Measurements from ENCODE around the gene ITFG2.
A peak's percentile ranks its signal among the peaks of the same experiment; 100 is the strongest.
"Not testable (repeated sequence)": the region's sequence is repeated elsewhere in the genome, so short reads cannot be mapped to it uniquely, and the experiment has no call there.

Gene ITFG2

DNA sequence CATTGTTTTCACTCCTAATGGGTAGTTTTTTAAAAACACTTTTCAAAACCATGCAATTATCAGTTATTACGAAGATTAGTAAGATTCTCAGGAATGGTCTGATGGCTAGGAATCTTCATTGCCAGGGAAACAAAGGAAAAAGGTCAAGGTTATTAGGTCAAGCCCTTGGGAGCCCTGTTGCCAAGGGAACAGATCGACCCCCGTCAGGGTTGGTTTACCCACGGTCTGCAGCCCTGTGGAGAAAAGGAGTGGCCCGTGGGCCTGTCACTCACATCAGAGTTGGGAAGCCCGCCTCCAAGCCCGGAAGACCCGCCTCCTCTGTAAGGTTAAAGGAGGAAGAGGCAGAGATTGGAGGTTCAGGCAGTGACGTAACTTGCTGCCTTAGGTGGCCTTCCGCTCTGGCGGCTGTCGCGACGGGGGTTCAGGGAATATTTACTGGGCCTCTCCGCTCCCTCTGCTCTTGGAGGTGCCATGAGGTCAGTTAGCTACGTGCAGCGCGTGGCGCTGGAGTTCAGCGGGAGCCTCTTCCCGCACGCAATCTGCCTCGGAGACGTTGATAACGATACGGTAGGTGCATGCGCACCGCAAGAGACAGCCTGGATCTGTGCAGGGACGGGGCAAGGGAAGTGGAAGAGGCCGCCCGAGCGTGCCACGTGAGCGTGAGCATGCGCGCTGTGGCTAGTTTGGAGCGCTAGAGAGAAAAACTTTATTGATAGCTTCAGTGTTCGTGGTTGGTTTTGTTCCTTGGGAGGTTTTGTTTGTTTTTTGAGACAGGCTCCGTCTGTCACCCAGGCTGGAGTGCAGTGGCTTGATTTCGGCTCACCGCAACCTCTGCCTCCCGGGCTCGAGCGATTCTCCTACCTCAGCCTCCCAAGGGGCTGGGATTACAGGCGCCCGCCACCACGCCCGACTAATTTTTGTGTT, at the start of gene ITFG2:
Gene ITFG2, plus strand, starts transcription at position 379 of the 924 bp plus-strand sequence. Its CDS starts 93 bp downstream, at position 472.
- peak; percentile 98 for DNase-seq

DNA sequence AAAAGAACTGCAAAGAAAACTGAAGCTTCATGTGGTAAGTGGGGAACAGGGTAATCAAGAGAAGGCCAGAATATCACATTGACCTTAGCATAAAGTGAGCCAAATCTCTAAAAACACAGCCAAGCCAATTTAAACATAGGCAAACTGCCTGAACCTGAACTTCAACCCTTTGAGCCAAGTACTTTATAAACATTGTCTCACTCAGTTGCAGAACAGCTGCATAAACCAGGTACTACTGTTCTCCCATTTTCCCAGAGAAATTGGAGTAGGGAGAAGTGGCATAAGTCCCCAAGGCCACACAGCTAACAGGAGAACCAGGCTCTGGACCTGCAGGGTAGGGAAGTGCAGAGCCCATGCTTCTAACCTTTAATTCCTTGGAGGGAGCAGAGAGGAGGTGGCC, 48.1 kb upstream of the ITFG2 start:
- no peak for DNase-seq

DNA sequence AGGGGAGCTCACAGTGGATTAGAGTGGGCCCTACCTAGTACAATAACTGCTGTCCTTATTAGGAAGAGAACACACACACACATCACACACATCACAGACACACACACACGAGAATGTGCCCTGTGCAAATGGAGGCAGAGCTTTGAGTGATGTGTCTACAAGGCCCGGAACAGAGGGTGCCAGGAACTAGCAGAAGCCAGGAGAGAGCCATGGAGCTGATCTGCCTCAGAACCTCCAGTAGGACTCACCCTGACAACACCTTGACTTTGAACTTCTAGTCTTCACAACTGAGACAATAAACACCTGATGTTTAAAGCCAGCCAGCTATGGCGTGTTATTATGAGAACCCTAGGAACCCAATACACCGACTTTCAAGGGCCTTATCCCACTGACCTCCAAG, 47.4 kb upstream of the ITFG2 start:
- no peak for DNase-seq

DNA sequence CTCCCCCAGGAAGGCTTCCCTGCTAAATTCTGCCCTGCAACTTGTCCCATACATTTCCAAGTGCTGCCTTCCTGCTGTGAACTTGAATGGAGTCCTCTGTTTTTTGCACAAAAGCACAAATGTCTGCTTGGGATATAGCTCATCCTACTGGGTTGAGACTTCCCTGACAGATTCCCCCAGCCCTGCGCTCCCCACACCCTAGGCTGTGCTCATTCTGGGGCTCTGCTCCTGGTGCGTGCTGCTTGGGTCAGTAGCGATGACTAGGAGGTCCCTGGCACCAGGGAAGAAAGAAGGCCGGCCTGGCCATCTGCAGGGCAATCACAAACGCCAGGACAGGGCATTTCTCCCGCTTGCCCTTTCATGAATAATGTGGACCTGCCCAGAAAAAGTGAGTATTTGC, 46.9 kb upstream of the ITFG2 start:
- DNase-seq, result no peak

DNA sequence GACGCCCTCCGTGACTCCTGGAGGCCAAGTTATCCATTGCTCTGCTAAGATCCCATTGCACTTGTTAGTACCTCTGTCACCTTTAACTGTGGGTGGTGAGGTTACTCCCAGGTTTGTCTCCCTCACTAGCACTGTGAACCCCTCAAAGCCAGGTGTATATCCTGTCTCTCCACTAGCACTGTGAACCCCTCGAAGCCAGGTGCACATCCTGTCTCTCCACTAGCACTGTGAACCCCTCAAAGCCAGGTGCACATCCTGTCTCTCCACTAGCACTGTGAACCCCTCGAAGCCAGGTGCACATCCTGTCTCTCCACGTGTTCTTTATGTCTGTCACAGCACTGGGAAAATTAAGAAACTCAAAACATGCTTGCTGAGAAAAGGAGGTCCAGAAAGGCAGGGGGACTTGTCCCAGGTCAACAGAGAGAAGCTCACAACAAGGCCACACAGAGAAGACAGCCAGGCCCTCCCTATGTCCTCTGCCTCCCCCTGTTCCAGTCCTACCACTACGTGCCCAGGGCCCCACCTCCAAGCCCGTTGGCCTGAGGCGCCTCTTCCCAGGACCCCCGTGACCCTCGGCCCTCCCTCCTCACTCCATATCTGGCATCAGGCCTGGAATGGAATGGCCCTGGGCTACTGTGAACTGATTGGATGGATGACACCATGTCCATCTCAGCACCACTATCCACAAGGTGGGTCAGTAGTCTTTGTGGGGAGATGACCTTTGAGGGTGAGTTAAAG, 44.1 kb upstream of the ITFG2 start:
- DNase-seq, result no peak

DNA sequence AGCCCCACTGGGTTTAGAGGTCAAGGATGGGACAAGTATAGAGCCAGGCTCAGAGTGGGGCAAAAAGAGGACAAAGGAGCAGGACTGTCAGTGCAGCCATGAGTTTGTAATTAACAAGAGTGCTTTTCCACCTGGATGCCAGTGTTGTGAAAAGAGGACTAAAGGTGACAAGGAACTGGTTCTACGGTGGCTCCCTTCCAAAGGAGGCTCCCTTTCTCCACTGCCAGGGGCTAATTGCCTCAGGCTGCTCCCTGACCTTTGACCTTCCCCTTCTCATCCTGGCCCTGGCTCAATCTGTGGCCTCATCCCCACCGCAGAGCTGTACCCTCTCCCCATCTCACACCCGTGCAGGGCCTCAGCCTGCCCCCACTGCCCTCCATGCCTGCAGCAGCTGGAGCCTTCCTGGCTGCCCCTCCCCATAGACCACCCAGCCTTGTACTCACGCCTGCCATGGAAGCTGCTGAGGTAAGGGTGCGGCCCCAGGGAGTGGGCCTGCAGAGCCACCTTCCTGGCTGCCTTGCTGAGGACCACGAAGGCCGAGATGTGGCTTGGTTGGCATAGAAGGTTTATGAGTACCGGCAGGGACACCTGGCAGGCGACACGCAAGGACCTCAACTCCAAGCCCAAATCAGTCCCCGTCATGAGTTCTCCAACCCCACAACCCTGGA, 42.5 kb upstream of the ITFG2 start:
- no peak for DNase-seq

DNA sequence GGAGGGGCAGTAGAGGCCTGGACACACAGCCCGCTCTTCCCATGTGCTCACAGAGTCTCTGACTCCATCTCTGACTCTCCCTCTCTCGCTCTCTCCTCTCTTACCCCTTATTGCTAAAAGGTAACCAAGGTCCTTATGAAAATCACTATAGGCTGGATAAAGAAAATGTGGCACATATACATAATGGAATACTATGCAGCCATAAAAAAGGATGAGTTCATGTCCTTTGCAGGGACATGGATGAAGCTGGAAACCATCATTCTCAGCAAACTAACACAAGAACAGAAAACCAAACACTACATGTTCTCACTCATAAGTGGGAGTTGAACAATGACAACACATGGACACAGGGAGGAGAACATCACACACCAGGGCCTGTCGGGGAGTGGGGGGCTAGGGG, 41.9 kb upstream of the ITFG2 start:
- not testable (repeated sequence) for DNase-seq

DNA sequence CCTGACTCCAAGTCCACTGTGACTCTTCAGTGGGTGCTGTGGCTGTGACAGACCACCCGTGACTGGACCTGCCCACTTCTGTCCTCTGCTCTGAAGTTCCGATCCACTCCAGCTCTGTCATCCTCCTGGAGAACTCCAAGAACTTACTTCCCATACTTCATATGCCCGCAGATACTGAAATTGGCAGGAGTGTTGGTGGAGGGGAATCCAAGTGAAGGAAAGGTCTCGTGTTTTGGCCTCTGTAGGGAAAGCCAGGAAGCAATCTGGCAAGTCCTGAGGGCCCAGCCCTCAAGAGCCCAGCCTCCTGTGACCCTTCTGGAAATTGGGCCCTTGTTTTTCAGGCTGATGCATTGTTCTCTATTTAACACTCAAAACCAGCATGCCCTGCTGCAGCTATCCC, 40.1 kb upstream of the ITFG2 start:
- DNase-seq, result no peak

DNA sequence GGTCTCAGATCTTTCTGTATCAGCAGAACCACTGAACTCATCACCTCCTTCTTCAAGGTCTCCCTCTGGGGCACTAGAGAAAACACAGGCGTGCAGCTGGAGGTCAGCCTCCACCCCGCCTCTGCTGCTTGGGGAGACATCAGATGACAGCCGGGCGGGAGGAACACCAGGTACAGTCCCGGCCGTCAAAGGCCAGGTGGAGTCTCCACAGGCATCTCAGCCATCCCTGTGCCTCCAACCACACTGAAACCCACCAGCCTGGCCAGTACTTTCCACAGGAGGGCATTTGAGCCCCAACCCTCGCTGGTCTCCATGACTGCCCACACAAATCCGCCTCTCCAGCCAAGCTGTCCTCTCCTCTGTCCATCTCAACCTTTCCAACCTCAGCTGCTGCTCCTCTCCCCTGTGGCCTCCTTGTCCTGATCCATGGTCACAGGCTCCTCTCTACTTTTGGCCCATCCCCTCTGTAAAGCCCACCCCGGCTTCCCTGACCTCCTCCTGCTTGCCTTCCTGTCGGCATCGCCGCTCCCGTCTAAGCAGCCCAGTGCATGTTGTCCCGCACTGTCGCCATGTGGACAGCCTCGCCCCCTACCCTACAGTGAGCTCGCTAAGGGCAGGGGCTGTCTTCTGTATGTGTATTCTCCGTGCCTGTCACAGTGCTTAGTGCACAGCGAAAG, 39.1 kb upstream of the ITFG2 start:
- DNase-seq, result no peak

DNA sequence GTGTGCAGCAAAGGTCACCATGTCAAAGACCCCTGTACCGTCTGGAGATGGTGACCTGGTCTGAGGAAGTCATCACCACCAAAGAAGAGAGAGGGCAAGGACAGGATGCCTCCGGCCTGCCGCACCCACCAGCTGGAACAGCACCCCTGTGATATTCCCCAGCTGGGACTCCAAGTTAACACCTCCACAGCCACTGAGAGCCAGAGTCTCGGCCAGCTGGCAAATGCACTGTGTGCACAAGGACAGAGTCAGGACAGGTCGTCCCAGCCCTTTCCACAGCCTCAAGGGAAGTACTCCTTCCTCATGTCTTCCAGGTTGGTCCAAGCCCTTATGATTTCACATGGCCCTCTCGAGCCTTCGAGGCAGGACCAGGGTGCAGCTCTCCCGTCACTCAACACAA, 37.0 kb upstream of the ITFG2 start:
- DNase-seq, result no peak

DNA sequence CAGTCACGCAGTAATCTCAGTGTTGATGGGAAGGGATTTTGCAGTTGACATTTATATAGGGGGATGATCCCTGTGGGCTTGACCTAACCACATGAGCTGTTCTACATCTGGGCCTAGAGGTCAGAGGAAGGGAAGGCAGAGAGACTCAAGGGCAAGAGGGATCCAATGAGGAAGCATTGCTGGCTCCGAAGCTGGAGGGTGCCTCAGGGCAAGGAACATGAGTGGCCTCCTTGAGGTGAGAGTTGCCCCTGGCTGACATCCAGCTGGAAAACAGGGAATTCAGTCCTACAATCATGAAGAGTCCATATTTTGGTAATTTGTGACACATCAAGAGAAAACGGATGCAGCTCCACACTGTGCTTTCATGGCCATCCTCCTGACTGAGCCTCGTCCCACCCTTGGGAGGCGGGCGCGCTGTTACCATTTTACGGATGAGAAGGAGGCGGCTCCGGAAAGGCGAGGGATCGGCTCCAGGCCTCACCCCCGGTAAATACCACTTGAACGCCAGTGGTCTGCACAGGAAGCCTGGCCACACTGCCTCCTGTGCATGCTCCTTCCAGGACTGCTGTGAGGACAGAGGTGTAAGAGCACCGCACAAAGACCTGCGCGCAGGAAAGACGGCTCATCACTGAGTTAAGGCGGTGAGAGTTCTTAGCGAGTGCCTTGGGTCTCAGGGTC, 36.2 kb upstream of the ITFG2 start:
- no peak for DNase-seq

DNA sequence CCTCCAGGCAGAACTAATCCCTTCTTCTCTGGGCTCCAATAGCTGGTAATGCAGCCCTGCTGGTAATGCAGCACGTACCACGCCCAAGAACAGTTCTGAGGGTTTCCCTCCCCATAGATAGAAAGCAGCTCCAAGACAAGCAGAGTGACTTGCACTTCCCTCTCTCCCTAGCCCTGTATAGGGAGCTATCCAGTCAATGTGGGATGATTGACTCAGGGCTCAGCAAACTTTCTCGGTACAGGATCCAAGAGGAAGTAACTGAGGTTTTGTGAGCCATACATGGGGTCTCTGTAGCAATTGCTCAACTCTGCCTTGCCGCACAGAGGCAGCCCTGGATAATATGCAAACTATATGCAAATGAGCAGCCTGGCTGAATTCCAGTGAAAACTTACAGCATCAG, 33.2 kb upstream of the ITFG2 start:
- no peak for DNase-seq

DNA sequence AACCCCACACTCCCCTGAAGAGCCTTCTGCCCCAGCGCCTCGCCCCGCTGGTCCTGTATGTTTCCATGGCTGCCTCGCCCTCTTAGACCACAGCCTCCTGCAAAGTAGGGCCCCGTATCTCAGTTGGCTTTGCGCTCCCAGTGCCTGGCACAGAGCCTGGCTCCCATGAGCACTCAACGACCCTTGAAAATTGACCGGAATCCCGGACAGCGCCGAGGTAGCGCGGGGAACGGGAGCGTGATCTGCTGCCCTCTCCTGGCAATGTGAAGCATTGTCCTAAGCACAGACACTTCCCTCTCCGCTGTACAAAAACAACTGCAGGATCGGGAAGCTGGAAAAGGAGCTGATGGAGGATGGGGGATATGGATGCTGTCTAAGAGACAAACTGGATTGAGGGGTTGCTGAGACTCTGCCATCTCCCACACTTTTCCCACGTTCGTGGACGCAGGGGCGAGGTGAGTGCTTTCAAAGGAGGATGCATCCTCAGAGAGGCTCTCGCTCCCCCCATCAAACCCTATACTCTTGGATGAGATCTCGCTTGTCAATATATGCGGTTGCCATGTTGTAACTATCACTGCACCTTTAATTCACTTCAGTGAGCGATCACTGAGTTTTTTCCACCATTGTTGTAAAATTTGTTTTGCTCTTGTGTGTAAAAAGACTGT, 28.4 kb upstream of the ITFG2 start:
- DNase-seq, result peak; percentile 47

DNA sequence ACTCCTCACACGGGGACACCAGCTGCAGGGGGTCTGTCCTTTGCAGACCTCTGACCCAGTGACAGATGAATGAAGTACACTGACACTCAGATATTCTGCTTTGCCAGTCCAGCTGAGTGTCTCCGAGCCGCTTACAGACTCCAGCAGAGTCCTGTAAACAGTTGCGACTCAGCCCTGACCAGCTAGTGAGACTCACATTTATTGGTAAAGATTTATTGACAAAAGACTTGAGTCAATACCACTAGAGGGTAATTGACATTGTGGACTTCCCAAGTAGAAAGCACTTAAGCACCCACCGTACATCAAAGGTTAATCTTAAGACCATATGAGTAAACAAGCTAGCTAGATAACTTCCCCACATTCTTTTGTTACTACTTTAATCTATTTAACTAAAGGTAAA, 27.5 kb upstream of the ITFG2 start:
- peak; percentile 56 for DNase-seq

DNA sequence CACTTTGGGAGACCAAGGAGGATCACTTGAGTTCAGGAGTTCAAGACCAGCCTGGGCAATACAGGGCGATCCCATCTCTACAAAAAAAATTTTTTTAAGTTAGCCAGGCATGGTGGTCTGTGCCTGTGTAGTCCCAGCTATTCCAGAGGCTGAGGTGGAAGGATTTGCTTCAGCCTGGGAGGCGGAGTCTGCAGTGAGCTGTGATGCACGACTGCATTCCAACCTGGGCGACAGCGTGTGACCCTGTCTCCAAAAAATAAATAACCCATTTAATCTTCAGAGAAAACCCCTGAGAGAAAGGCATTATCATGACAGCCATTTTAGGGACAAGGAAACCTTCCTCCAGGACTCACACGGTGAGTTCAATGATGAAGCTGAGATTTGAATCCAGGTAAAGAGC, 21.4 kb upstream of the ITFG2 start:
- DNase-seq, result no peak

DNA sequence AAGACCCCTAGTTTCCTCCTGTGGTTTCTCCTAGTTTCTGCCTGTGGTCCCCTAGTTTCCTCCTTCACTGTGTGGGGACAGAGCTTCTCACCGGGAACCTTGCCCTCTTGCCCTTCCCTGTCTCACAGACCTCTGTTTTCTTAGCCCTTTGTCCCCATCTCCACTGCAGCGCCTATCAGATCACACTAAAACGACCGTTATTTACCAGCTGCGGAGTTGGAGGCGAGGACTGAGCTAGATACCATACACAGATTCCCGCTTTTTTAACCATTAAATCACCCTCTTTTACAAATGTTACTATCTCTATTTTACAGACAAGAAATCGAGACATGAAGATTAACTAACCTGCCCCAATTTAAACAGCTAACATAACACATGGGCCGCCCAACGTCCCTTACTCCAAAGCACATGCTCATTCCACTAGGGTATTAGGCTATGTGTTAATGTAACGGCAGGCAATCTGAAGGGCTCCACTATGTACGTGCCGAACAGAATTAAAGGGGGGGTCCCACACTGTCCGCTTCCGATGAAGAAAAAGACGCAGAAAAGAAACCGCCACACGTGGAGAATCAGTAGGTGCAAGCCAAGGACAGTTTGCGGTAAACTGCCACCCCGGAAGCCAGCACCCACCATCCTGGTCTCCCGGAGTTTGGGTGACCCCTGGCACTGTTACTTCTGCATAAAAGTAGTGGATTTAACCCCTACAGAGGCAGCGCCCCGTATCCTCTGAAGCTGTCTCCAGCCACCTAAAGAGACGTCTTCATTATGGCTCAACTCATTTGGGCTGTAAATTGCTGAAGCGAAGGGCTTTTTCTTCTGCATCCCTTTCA, 19.6 kb upstream of the ITFG2 start:
- no peak for DNase-seq

DNA sequence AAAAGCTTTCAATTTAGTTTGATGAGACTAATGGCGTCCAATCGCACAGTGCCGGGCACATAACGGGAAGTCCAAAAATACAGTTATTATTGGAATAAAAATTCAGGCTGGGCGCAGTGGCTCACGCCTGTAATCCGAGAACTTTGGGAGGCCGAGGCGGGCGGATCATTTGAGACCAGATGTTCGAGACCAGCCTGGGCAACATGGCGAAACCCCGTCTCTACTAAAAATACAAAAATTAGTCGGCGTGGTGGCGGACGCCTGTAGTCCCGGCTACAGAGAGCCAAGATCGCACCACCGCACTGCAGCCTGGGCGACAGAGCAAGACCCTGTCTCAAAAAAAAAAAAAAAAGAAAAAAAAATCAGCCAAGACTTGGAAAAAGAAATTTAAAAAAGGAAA, 18.9 kb upstream of the ITFG2 start:
- no peak for DNase-seq

DNA sequence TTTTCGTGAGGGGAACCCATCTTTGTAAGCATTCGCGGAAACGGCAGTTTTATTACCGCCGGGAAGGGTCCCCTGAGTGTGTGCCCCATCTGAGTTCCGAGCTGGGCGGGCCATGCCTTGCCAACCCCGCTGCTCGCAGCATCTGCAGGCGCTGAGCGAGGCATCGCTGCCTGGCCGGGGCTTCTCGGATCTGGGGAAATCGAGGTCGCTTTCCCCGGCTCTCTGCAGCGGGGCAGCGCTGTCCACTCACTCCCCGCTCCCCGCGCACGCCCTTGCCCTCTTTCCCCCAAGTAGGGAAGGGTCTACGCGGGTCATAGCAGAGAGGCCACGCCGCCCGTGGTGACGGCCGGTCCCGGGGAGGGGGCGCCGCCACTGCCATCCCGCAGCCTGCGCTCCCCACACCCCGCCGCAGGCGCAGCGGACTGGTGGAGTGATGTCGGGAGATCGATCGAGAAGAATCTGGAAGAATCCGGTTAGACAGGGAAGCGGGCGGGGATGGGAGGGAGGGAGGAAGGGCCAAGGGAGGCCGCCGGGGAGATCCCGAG, 18.2 kb upstream of the ITFG2 start:
- no peak for DNase-seq

DNA sequence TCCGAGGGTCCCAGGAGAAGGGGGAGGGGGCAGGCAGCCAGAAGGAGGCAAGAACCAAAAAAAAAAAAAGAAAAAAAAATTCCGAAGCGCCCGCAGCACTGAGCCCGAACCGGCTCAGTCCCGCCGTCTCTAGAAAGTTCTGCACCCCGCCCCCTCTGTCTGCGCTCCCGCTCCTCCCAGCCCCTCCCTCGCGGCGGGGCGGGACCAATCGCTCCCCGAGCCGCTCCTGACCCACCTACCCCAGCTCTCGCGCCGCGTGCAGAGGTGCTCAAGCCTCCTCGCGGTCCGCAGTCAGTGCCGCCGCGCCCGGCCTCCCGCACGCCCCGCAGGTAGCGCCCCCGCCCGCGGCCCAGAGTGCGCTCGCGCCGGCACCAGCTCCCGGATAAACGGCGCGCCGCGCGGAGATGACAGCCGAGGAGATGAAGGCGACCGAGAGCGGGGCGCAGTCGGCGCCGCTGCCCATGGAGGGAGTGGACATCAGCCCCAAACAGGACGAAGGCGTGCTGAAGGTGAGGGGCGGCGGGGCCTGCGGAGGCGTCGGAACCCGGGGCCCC, 17.7 kb upstream of the ITFG2 start, which contains the start of gene FKBP4:
Gene FKBP4, plus strand, starts transcription at position 235 of the 554 bp plus-strand sequence. Its CDS starts 170 bp downstream, at position 405.
- DNase-seq, result peak; percentile 75
